IPS-15b (cell line): ENCODE data around the gene RPL34.
A peak's percentile ranks its signal among the peaks of the same experiment; 100 is the strongest.
"Not testable (repeated sequence)": the region's sequence is repeated elsewhere in the genome, so short reads cannot be mapped to it uniquely, and the experiment has no call there.

Experiments used
- H3K27me3 ChIP-seq: one replicate; pipeline ENCODE4 v1.6.1; 2013; ENCODE audit warnings: low read length; ENCODE audit not compliant: control insufficient read depth, insufficient read depth
- H3K36me3 ChIP-seq: one replicate; pipeline ENCODE4 v1.6.1; 2013; ENCODE audit warnings: low read length; ENCODE audit not compliant: control insufficient read depth, insufficient read depth
- H3K4me1 ChIP-seq: one replicate; pipeline ENCODE4 v1.6.1; 2013; ENCODE audit warnings: mild to moderate bottlenecking, low read length; ENCODE audit not compliant: control insufficient read depth, insufficient read depth
- H3K4me3 ChIP-seq: one replicate; pipeline ENCODE4 v1.5.1; 2013; ENCODE audit warnings: low read depth, low read length
- H3K9ac ChIP-seq: one replicate; pipeline ENCODE4 v1.6.1; 2013; ENCODE audit warnings: low read depth, mild to moderate bottlenecking, low read length
- H3K9me3 ChIP-seq: one replicate; pipeline ENCODE4 v1.6.1; 2013; ENCODE audit warnings: mild to moderate bottlenecking, low read length; ENCODE audit not compliant: control insufficient read depth, insufficient read depth

The RPL34 gene

GRCh38 chr4:108620101-108620932 lies at the start of gene RPL34:
RPL34 (plus strand) TSS chr4:108620576; CDS start chr4:108621960, 1,384 bp downstream.
- Histone ChIP-seq H3K4me1 (peaks cover 7% of the 10 kb centered on the region), H3K9ac (peak within 1 kb of the TSS; percentile 100), H3K36me3 (peaks cover 29% of the 10 kb centered on the region)

GRCh38 chr4:108570993-108571569 lies 49.3 kb upstream of the RPL34 start:
- H3K36me3 ChIP-seq = no peaks in the 10 kb centered on the region
- H3K27me3 ChIP-seq = no peaks in the 10 kb centered on the region
- H3K9me3 ChIP-seq = no peaks in the 10 kb centered on the region
- H3K4me3 ChIP-seq = no peak overlapping the region
- no peaks in the 10 kb centered on the region for H3K4me1 ChIP-seq
- H3K9ac ChIP-seq = no peak overlapping the region

More at GRCh38 chr4:108620101-108620932, at the start of gene RPL34:
- Histone ChIP-seq H3K4me3 (peak within 1 kb of the TSS; percentile 99), H3K9me3 (no peaks in the 10 kb centered on the region), H3K27me3 (no peaks in the 10 kb centered on the region)

- Histone ChIP-seq H3K4me1 (no peaks in the 10 kb centered on the region), H3K4me3 (no peak overlapping the region), H3K9me3 (no peaks in the 10 kb centered on the region), H3K36me3 (no peaks in the 10 kb centered on the region), H3K27me3 (no peaks in the 10 kb centered on the region), H3K9ac (no peak overlapping the region)
These were observed 46.0 kb upstream of the RPL34 start for GRCh38 chr4:108574402-108574801.

- Histone ChIP-seq H3K4me1 (no peaks in the 10 kb centered on the region), H3K27me3 (no peaks in the 10 kb centered on the region), H3K36me3 (no peaks in the 10 kb centered on the region), H3K9ac (no peak overlapping the region), H3K9me3 (no peaks in the 10 kb centered on the region), H3K4me3 (no peak overlapping the region)
These were observed 39.3 kb upstream of the RPL34 start for GRCh38 chr4:108581083-108581482.

GRCh38 chr4:108586778-108587177 lies 33.6 kb upstream of the RPL34 start:
- Histone ChIP-seq H3K4me1 (no peaks in the 10 kb centered on the region), H3K27me3 (no peaks in the 10 kb centered on the region), H3K9ac (no peak overlapping the region), H3K9me3 (no peaks in the 10 kb centered on the region), H3K36me3 (no peaks in the 10 kb centered on the region), H3K4me3 (no peak overlapping the region)

- Histone ChIP-seq H3K27me3 (no peaks in the 10 kb centered on the region), H3K4me3 (no peak overlapping the region), H3K9ac (no peak overlapping the region), H3K9me3 (no peaks in the 10 kb centered on the region), H3K36me3 (no peaks in the 10 kb centered on the region), H3K4me1 (no peaks in the 10 kb centered on the region)
These were observed 31.5 kb upstream of the RPL34 start for GRCh38 chr4:108588878-108589277.

- H3K36me3 ChIP-seq = no peaks in the 10 kb centered on the region
- H3K4me1 ChIP-seq = no peaks in the 10 kb centered on the region
- H3K9me3 ChIP-seq = no peaks in the 10 kb centered on the region
- H3K9ac ChIP-seq = no peak overlapping the region
- H3K27me3 ChIP-seq = no peaks in the 10 kb centered on the region
- no peak overlapping the region for H3K4me3 ChIP-seq
These were observed 30.4 kb upstream of the RPL34 start for GRCh38 chr4:108589961-108590360.

- H3K9ac ChIP-seq = no peak overlapping the region
- no peaks in the 10 kb centered on the region for H3K27me3 ChIP-seq
- H3K4me1 ChIP-seq = no peaks in the 10 kb centered on the region
- H3K4me3 ChIP-seq = no peak overlapping the region
- no peaks in the 10 kb centered on the region for H3K36me3 ChIP-seq
- no peaks in the 10 kb centered on the region for H3K9me3 ChIP-seq
These were observed 29.6 kb upstream of the RPL34 start for GRCh38 chr4:108590776-108591175.

GRCh38 chr4:108592674-108592986 lies 27.7 kb upstream of the RPL34 start:
- Histone ChIP-seq H3K9ac (no peak overlapping the region), H3K36me3 (no peaks in the 10 kb centered on the region), H3K9me3 (no peaks in the 10 kb centered on the region), H3K4me1 (no peaks in the 10 kb centered on the region), H3K27me3 (no peaks in the 10 kb centered on the region), H3K4me3 (no peak overlapping the region)

- not testable (repeated sequence) for H3K27me3 ChIP-seq, H3K4me1 ChIP-seq, H3K9ac ChIP-seq
These were observed 26.1 kb upstream of the RPL34 start for GRCh38 chr4:108594296-108594695.

GRCh38 chr4:108596344-108596743 lies 24.0 kb upstream of the RPL34 start:
- Histone ChIP-seq H3K9ac (no peak overlapping the region), H3K4me3 (no peak overlapping the region), H3K9me3 (no peaks in the 10 kb centered on the region), H3K27me3 (no peaks in the 10 kb centered on the region), H3K4me1 (no peaks in the 10 kb centered on the region), H3K36me3 (no peaks in the 10 kb centered on the region)

More at GRCh38 chr4:108594296-108594695, 26.1 kb upstream of the RPL34 start:
- H3K36me3 ChIP-seq, H3K9me3 ChIP-seq, H3K4me3 ChIP-seq: not testable (repeated sequence)

GRCh38 chr4:108601106-108601505 lies 19.3 kb upstream of the RPL34 start:
- Histone ChIP-seq H3K9me3 (no peaks in the 10 kb centered on the region), H3K4me3 (no peak overlapping the region), H3K36me3 (no peaks in the 10 kb centered on the region)

More at GRCh38 chr4:108601106-108601505, 19.3 kb upstream of the RPL34 start:
- Histone ChIP-seq H3K4me1 (no peaks in the 10 kb centered on the region), H3K27me3 (no peaks in the 10 kb centered on the region), H3K9ac (no peak overlapping the region)
